ENCODE results near the gene NRCAM. TPM values are rescaled to one million over a fixed set of nuclear protein-coding genes. Genes with fewer than 3 reads are reported as not detected.
A peak's percentile ranks its signal among the peaks of the same experiment; 100 is the strongest.

NRCAM gene
- total RNA-seq, 1 experiment from 2014 or later: 2.7 TPM

- ATAC-seq (no peak), DNase-seq (ENCODE audit: low spot score) (no peak)
- Mint-ChIP-seq H3K4me3 (no peak overlapping the region), H3K9me3 (no peaks in the 10 kb centered on the region), H3K36me3 (no peaks in the 10 kb centered on the region), H3K27ac (no peak overlapping the region), H3K4me1 (peaks cover 1% of the 10 kb centered on the region; the same call in 1 of the 2 replicates), H3K27me3 (ENCODE audit: low read depth) (no peaks in the 10 kb centered on the region)
- CTCF ChIA-PET: interaction anchor here (2.6 to 3.2 kb wide), 3 partner anchors 30 to 131 kb away, joined by 11 to 65 read pairs (median 15); no protein-coding TSS in a partner anchor
- POLR2A ChIA-PET: no interaction called here
- TF ChIP-seq HMGA2 (CRISPR knock-in tag; IDR thresholded peaks at IDR 0.05) (no peak), ZNF219 (CRISPR knock-in tag; IDR thresholded peaks at IDR 0.05; ENCODE audit: borderline replicate concordance) (no peak), ATF2 (CRISPR knock-in tag; IDR thresholded peaks at IDR 0.05; ENCODE audit: borderline replicate concordance, low read depth) (no peak), USF2 (CRISPR knock-in tag; IDR thresholded peaks at IDR 0.05) (no peak), ZMAT4 (CRISPR knock-in tag; IDR thresholded peaks at IDR 0.05) (no peak), JAZF1 (CRISPR knock-in tag; IDR thresholded peaks at IDR 0.05) (no peak), CBFB (CRISPR knock-in tag; IDR thresholded peaks at IDR 0.05; ENCODE audit: low read depth) (no peak)
Observed at GRCh38 chr7:108147031-108147563, 309.1 kb downstream of the NRCAM start.

- CTCF ChIA-PET: interaction anchor here (0.6 to 3.2 kb wide), 26 partner anchors 8 to 539 kb away, joined by 3 to 65 read pairs (median 4); partner anchors contain the start of gene LAMB1
- H3K4me1 Mint-ChIP-seq: no peaks in the 10 kb centered on the region
- no peak overlapping the region for H3K4me3 Mint-ChIP-seq
- ATAC-seq (peak; percentile 89), DNase-seq (ENCODE audit: low spot score) (peak; percentile 71)
- POLR2A ChIA-PET: no interaction called here
- no peaks in the 10 kb centered on the region for H3K9me3 Mint-ChIP-seq
- peak; percentile 76 for TF ChIP-seq CTCF (IDR thresholded peaks at IDR 0.05)
- no peak for TF ChIP-seq ATF3 (CRISPR knock-in tag; conservative IDR thresholded peaks at IDR 0.05)
- no peak for TF ChIP-seq JUN (CRISPR knock-in tag; IDR thresholded peaks at IDR 0.05)
- TF ChIP-seq MYBL2 (CRISPR knock-in tag; IDR thresholded peaks at IDR 0.05): no peak
- no peak for TF ChIP-seq ZNF425 (CRISPR knock-in tag; conservative IDR thresholded peaks at IDR 0.05)
- no peak for TF ChIP-seq MAX (CRISPR knock-in tag; IDR thresholded peaks at IDR 0.05)
- no peaks in the 10 kb centered on the region for H3K36me3 Mint-ChIP-seq
- no peak overlapping the region for H3K27ac Mint-ChIP-seq
- no peaks in the 10 kb centered on the region for H3K27me3 Mint-ChIP-seq (ENCODE audit: low read depth)
Observed at GRCh38 chr7:108146070-108146842, 310.0 kb downstream of the NRCAM start.
